ENCODE data around the gene LONRF2. TPM values are rescaled to one million over a fixed set of nuclear protein-coding genes. Genes with fewer than 3 reads are reported as not detected.

Gene LONRF2
- polyA plus RNA-seq, 1 donor (not counting 4 experiments of a cell fraction or from before 2014, with no cell fraction given), result not detected

DNA sequence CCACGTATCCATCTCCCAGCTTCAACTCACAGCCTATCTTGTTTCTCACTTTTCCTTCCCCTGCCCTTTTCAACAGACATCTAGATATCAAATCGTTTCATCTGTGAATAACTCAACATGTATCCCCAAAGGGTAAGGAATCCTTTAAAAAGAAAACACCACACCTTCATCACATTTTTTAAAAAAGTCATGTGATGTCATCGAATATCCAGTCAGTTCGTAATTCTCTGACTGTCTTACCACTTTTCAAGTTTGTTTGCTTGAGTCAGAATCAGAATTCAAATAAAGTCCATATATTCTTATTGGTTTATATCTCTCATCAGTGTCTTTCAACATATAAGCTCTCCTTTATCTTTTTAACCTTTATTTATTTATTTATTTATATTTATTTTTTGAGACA is 5.4 kb upstream of the LONRF2 start:
- no peaks in the 10 kb centered on the region for H4K20me1 ChIP-seq (ENCODE audit: control insufficient read depth, extremely low read depth, insufficient read depth, low read length)
- H3K4me2 ChIP-seq (ENCODE audit: control insufficient read depth, extremely low read depth, insufficient read depth, low read depth, low read length), result no peak overlapping the region
- H3K4me3 ChIP-seq (ENCODE audit: control insufficient read depth in 2 of 3, extremely low read depth in 1 of 3, insufficient read depth in 2 of 3, low read depth in 1 of 3, low read length in 3 of 3), result no peak overlapping the region
- no peak overlapping the region for H3K27ac ChIP-seq (ENCODE audit: control insufficient read depth, insufficient read depth, low read length)
- H2AFZ ChIP-seq (ENCODE audit: control insufficient read depth, low read length), result no peak overlapping the region
- TF ChIP-seq EZH2 (IDR thresholded peaks at IDR 0.05; ENCODE audit: low read length), result no peak
- TF ChIP-seq, protein P1, sequence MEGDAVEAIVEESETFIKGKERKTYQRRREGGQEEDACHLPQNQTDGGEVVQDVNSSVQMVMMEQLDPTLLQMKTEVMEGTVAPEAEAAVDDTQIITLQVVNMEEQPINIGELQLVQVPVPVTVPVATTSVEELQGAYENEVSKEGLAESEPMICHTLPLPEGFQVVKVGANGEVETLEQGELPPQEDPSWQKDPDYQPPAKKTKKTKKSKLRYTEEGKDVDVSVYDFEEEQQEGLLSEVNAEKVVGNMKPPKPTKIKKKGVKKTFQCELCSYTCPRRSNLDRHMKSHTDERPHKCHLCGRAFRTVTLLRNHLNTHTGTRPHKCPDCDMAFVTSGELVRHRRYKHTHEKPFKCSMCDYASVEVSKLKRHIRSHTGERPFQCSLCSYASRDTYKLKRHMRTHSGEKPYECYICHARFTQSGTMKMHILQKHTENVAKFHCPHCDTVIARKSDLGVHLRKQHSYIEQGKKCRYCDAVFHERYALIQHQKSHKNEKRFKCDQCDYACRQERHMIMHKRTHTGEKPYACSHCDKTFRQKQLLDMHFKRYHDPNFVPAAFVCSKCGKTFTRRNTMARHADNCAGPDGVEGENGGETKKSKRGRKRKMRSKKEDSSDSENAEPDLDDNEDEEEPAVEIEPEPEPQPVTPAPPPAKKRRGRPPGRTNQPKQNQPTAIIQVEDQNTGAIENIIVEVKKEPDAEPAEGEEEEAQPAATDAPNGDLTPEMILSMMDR (optimal IDR thresholded peaks at IDR 0.05 in 1 of 3, IDR thresholded peaks at IDR 0.05 in 1 of 3, conservative IDR thresholded peaks at IDR 0.05 in 1 of 3; ENCODE audit: extremely low read depth in 1 of 3, insufficient read depth in 2 of 3, low read length in 3 of 3), result no peak
- no peak for DNase-seq (ENCODE audit: low read depth, low spot score)
- no peaks in the 10 kb centered on the region for H3K36me3 ChIP-seq (ENCODE audit: control insufficient read depth in 2 of 2, extremely low read depth in 1 of 2, insufficient read depth in 2 of 2, low read length in 2 of 2)
- H3K9ac ChIP-seq (ENCODE audit: control insufficient read depth, extremely low read depth, insufficient read depth, low read length), result no peak overlapping the region
- H3K27me3 ChIP-seq (ENCODE audit: control insufficient read depth, extremely low read depth, insufficient read depth, low read length), result peaks cover 16% of the 10 kb centered on the region
- dilution Hi-C loops (cut with MboI; ENCODE audit: extremely low pct_ligation_motif_present, low sequenced_read_pairs), result no loop called here
- no peaks in the 10 kb centered on the region for H3K4me1 ChIP-seq (ENCODE audit: control insufficient read depth, extremely low read depth, insufficient read depth, low read length)
- no peaks in the 10 kb centered on the region for H3K9me1 ChIP-seq (ENCODE audit: control insufficient read depth, extremely low read depth, insufficient read depth, low read length)
- no peaks in the 10 kb centered on the region for H3K79me2 ChIP-seq (ENCODE audit: control insufficient read depth, insufficient read depth, low read length)
- no peaks in the 10 kb centered on the region for H3K9me3 ChIP-seq (ENCODE audit: control insufficient read depth, low read depth, low read length)
- no peak for FAIRE-seq

DNA sequence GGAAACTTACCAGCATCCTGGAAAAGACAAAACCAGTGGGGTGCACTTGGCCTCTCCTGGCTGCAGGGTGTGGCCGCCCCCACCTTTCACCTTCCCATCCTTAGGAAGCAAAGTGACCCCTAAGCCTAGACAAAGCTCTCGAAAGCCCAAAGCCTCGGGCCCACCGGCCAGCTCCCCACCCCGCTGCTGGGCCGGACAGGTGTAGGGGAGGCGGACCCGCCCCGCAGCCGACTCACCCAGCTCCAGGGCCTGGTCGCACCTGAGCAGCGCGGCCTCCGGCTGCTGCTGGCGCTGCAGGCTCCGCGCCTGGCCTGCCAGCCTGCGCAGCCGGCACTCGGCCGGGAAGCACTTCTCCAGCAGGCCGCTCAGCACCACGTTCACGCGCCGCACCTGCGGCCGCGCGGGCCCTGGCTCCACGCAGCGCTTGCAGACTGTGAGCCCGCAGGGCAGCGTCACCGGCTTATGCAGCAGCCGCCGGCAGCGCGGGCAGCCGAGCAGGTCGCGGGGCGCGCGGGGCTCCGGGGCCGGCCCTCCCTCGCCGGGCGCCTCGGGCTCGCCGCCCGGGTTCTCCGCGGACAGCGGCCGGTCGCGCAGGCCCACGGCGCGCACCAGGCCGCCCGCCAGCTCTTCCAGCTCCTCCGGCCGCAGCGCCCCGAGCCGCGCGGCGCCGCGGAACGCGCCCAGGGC is 979 bp downstream of the LONRF2 start:
- dilution Hi-C loops (cut with MboI; ENCODE audit: extremely low pct_ligation_motif_present, low sequenced_read_pairs), result no loop called here
- FAIRE-seq (no peak), DNase-seq (ENCODE audit: low read depth, low spot score) (no peak)
- Histone ChIP-seq H3K9me1 (ENCODE audit: control insufficient read depth, extremely low read depth, insufficient read depth, low read length) (no peaks in the 10 kb centered on the region), H3K4me2 (ENCODE audit: control insufficient read depth, extremely low read depth, insufficient read depth, low read depth, low read length) (peak overlapping the region; percentile 16), H3K4me3 (ENCODE audit: control insufficient read depth in 2 of 3, extremely low read depth in 1 of 3, insufficient read depth in 2 of 3, low read depth in 1 of 3, low read length in 3 of 3) (no peak overlapping the region), H2AFZ (ENCODE audit: control insufficient read depth, low read length) (no peak overlapping the region), H3K9me3 (ENCODE audit: control insufficient read depth, low read depth, low read length) (no peaks in the 10 kb centered on the region), H3K4me1 (ENCODE audit: control insufficient read depth, extremely low read depth, insufficient read depth, low read length) (no peaks in the 10 kb centered on the region), H3K36me3 (ENCODE audit: control insufficient read depth in 2 of 2, extremely low read depth in 1 of 2, insufficient read depth in 2 of 2, low read length in 2 of 2) (no peaks in the 10 kb centered on the region), H3K79me2 (ENCODE audit: control insufficient read depth, insufficient read depth, low read length) (no peaks in the 10 kb centered on the region), H3K27ac (ENCODE audit: control insufficient read depth, insufficient read depth, low read length) (no peak overlapping the region), H3K27me3 (ENCODE audit: control insufficient read depth, extremely low read depth, insufficient read depth, low read length) (peaks cover 34% of the 10 kb centered on the region), H4K20me1 (ENCODE audit: control insufficient read depth, extremely low read depth, insufficient read depth, low read length) (no peaks in the 10 kb centered on the region), H3K9ac (ENCODE audit: control insufficient read depth, extremely low read depth, insufficient read depth, low read length) (no peak overlapping the region)
- TF ChIP-seq, protein P1 (optimal IDR thresholded peaks at IDR 0.05 in 1 of 3, IDR thresholded peaks at IDR 0.05 in 1 of 3, conservative IDR thresholded peaks at IDR 0.05 in 1 of 3; ENCODE audit: extremely low read depth in 1 of 3, insufficient read depth in 2 of 3, low read length in 3 of 3), result peak in 2 of 3 experiments; percentile 7 to 31
- peak; percentile 62 for TF ChIP-seq EZH2 (IDR thresholded peaks at IDR 0.05; ENCODE audit: low read length)

All from keratinocyte (primary cell).